Measurements from ENCODE around the gene PEA15.

The PEA15 gene

DNA sequence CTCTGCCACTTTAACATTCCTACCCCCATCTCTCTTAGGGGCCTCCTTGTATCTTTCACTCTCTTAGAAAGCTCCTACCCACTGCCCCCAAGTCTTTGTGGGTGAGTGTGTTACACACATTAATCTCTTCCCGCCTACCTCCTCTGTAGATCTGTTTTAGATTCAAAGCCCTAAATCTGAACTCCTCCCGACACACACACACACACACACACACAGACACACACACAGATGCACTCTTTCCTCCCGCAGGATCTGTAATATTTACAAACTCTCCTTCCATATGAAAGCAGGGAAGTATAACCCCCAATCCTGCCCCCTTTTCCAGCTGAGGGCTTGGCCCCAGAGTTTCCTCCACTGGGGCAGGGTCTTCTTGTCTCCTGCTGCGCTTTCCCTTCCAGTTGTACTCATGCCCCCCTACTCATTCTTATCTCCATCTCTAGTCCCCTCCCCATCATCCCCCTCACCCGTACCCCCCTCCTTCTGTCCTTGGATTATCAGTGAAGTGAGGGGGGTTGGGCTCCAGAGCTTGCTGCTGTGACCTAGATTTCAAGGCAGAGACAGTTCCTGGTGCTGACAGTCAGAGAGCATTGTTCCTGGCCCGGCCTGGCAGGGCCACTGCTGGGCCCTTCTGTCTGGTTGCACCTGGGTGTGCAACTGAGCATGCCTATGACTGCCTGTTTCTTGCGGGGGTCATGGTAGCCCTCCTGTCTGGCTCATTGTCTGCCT is 4.3 kb downstream of the PEA15 start:
- no peak for DNase-seq

DNA sequence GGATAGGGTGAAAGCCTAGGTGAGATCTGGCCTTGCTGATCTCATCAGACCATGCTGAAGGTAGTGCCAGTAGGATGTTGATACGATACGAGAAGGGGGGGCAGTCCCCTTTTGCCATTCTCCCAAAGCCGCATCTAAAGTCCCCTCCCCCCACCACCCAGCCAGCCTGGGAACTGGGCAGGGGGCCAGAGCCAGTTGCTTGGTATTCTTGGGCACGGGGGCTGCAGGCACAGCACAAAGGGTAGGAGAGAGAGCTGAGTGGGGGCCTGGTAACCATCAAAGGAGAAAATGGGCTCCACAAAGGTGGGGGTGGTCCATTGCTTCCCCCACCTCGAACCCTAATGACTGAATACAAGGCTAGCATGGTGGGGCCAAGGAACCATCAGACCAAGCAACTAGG is 5.4 kb downstream of the PEA15 start:
- no peak for DNase-seq

DNA sequence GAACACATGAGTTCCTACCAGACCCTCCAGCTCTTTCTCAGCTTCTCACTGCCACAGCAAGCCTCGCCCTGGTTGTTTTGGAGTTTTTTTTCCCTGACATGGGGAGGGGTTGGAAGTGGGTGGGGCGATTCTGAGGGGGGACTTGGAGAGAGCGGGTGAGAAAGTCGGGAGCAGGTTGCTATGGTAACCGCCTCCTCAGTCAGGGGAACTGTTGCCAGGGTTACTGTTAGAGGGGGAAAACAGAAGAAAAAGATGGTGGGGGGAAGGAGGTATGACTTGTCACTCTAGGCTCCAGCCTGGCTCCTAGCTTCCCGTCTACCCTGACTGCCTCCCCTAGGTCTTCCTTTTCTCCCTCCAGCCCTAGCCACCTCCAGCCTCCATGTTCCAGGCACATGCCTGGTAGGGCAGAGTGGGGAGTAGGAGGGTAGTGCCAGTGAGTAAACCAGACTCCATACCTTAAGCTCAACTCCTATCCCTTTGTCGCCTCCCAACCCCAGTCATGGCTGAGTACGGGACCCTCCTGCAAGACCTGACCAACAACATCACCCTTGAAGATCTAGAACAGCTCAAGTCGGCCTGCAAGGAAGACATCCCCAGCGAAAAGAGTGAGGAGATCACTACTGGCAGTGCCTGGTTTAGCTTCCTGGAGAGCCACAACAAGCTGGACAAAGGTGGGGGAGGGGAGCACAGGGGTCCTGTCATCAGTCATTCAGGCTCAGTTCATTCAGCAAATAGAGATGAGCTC is 6.0 kb downstream of the PEA15 start:
- DNase-seq: no peak

DNA sequence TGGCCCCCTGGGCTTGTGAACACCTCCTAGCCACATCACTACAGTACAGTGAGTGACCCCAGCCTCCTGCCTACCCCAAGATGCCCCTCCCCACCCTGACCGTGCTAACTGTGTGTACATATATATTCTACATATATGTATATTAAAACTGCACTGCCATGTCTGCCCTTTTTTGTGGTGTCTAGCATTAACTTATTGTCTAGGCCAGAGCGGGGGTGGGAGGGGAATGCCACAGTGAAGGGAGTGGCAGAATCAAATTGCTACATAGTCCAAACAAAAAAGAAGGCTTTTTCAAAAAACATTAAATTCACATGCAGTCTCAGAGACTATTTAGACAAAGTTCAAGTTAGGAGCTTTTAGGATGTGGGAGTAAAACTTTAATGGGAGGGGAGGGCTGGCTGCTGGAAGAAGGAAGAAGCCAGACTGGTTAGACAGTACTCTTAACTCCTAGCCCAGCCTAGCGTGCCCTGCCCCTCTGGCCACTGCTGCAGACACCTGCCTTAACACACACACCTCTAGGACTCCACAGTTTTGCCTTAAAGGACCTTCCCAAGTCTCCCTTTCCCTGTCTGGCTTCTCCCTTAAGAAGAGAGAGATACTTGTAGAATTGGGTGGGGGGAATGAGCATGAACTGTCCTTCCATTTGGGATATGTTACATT is 9.4 kb downstream of the PEA15 start:
- DNase-seq: no peak

DNA sequence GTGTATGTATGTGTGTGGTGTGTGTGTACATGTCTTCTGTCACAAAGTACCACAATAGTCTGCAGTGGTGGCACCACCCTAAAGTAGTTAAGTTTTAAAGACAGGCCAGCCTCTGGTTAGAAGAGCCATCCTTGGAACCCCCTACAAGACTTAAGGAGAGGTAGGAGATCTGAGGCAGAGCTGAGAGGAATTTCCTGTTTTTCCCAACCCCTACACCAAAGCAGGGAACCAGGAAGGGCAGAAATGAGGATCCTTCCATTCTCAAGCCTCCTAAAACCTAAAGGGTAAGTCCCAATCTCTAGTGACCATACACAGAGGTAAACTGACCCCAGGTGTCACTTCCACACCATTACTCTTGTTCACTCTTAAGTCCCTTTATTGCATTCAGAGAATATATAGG is 11.1 kb downstream of the PEA15 start:
- no peak for DNase-seq

DNA sequence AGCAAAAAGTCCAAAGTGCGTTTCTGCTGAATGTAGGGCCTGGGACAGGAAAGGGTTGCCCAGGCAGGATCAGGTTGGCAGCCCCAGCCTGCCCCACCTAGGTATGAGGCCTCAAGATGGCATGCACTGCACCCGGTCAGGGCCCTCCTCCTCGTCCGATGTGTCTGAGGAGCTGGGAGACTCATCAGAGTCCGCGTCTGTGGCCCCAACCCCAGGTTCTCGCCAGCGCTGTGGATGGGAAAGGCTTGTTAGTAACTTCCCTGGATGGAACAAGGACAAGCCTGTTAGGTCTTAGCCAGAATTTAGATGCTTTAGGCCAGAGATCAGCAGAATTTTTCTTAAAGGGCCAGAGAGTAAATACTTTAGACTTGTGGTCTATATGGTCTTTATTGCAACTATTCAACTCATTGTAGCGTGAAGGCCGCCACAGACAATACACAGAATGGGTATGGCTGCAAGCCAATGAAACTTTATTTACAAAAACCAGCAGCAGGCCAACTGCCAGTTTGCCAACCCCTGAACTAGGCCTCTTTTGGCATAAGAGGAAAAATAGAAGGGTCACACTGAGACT is 12.4 kb downstream of the PEA15 start:
- peak; percentile 45 to 78 for DNase-seq

DNA sequence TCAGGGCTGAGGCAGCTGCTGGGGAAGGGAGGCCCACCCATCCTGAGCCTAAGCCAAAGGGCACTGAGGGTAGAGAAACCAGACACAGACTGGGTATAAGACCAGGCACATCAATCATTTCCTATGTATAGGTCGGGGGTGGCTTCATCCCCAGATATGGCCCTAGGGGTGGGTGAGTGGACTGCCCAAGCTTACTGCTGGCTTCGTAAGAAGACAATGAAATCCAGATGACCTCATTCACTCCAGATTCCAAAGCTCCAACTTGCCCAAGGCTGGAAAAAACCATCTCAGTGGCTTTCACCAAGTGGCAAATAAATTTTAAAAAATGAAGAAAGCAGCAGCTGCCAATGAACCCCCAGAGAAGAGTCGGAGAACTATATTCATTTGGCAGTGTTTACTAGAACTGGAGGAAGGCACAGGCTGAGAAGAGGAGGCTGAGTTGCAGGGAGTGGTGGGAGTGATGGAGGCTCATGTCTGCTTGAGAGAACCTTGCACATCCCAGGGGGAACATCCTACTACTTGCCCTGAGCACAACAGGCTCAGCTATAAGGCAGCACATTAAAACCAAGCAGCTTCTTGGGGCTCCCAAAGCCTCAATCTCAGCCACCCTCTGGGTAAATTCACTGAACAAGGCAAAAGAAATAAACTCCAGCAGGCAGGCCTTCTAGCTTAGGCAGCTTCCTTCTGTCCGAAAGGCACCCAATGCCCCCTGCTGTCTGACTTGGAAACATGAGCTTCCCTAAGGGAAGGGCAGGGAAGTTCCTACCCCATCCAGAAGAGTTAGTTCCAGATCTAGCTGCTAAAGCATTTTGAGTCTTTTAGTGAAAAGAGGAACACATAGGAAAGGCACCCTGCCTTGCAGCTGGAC is 14.1 kb downstream of the PEA15 start:
- DNase-seq: peak in 1 of 2 experiments; percentile 11

DNA sequence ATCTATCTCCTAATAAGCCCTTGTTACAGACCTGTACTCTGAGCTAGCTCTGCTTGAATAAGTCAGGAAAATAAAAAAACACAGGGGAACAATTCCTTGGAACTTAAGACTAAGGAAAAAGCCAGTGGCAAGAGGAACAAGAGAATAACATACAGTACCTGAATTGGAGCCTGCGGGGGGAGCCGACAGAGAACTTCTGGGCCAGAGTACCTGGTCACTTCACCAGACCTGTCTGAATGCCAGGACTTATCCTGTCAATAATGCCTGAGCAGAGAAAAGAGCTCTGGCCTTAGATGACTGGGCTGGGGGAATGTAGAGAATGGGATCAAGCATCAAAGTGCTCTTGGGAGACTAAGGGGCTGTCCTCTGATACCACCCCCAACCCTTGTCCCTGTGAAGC is 15.1 kb downstream of the PEA15 start:
- DNase-seq: no peak

DNA sequence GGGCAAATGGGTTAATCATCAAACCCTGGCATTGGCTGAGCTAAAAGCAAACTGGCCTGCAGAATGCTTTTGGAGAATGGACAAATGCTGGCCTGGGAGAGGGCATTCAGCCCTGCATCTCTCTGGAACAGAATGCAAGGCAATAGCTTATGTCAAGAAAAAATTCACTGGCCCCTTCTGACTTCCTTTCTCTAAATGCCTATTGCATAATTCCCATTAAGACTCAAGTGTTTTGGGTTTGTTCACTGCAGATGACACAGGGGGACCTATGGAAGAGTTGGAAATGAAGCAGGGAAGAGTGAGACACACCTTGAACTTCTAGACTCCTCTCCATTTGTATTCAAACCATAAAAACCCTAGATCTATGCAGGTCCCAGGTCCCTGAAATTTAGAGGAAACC is 15.9 kb downstream of the PEA15 start:
- no peak for DNase-seq

DNA sequence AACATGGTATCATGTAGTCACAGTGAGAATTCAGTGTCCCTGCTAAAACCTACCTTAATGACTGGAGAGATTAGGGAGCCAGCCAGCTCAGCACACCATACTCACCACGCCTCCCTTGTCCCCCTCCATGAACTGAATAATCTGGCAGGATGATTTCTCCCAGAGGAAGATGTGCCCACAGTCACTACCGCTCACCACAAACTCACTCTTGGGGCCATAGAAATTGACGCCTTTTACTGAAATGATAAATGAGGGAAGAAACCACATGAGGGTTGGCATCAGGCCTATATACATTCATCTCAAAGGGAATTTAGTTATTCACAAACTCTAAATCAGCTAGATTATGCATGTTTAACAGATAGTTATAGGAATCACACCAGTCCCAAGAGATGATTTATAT is 17.4 kb downstream of the PEA15 start:
- no peak for DNase-seq

DNA sequence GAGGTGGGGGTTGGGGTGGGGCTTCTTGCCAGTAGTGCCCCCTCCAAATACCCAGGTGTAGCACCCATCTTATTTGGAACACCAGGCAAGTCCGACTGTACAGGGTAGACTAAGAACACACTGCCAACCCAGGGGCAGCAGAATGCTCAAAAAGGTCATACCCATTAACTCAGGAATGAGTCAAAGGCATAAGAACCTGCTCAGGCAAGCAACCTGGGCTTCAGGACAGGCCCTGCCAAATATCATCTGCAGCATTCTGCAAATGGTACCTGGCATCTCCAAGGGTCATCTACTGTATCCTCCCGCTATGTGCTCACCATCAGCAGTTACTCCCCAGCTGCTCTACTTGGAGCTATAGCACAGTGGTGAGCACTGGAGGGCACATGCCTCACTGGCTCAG is 19.4 kb downstream of the PEA15 start:
- DNase-seq: no peak

DNA sequence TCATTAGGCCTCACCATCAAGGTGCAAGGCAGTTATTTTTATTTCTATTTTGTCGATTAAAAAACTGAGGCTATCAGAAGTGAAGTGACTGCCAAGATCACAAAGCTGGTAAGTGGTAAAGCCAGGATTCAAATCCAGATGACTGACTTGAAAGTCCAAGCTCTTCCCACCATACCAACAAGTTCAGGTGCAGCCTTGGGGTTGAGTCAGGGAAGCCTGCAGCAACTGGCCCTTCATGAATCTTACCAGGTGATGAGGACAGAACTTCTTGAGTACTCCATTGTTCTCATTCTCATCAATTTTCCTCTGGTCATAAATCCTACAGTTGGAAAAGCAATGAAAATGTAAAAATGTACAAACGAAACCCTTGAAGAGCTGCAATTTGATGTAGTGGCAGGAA is 20.2 kb downstream of the PEA15 start:
- DNase-seq: no peak

DNA sequence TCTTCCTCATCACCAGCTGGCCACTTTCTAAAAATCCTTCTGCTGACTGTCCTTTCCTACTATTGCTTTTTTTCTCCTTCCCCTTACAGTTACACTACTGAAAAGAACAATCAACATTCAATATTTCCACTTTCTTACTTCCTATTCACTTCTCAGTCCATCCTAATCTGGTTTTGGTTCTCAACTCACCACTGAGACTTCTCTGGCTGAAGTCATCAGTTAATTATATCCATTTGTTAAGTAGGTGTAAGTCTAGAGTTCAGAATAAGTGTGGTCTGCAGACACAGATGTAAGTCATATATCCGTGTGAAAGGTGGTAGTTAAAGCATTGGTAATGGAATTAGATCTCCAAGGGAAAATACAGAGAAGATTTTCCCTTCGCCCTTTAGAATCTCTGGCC is 21.4 kb downstream of the PEA15 start:
- DNase-seq: no peak

DNA sequence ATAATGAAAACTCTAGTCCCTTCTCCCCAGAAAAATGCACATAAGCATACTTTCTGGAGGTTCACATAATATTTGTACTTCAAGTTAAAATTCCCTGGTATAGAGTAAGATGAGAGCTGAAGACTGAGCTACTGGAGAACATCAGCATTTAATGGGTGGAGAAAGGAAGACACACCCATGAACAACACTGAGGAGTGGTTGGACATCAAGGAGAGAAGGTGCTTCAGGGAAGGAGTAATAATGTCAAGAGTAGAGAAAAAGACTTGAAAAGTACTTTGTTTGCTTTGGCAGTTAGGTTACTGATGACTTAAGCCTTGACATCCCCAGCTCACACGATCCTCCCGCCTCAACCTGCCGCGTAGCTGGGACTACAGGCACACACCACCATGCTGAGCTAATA is 21.9 kb downstream of the PEA15 start:
- no peak for DNase-seq

DNA sequence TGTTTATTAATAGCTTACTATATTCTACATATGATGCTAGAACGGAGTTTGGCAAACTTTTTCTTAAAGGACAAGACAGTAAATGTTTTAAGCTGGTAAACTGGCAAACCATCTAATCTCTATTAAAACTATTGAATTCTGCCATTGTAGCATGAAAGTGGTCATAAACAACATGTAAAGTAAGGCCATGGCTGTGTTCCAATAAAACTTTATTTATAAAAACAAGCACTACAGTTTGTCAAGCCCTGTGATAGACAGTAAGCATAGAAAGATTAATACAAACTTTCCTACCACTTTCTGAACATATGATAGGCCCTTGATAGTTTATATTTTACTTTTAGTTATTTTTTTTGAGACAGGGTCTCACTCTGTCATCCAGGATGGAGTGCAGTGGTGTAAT is 22.4 kb downstream of the PEA15 start:
- no peak for DNase-seq

DNA sequence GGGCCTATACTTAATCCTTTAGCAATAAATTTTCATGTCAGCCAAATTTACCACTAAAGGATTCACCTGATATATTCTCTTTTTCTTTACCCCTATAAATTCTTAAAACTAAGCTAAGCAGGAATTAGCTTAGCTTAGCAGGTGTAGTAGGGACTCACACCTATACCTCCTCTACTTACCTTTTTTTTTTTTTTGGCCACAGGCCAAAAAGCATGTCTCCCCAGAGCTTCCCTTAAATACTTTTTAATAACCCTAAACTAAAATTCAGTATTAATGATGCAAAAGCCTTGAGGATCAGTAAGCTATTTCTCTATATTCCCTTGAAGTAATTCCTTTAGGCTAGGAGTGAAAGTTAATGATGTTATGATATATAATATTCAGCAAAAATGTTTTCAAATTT is 23.2 kb downstream of the PEA15 start:
- no peak for DNase-seq

DNA sequence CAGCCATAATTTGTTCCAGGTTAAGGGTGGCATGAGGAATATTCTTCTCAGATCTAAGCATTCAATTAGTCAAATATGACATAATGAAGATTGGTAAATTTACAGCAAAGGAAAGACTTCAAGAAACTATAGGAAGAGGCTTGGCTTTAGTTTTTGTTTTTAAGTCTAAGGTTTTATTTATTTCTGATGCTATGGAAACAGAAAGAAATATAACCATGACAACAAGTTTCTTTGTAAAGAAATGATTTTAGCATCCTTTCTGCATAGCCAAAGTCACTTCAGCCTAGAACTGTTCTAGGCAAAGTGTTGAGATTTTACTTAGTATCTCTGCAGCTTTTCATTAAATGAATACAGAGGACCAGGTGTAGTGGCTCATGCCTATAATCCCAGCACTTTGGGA is 27.7 kb downstream of the PEA15 start:
- DNase-seq: no peak

DNA sequence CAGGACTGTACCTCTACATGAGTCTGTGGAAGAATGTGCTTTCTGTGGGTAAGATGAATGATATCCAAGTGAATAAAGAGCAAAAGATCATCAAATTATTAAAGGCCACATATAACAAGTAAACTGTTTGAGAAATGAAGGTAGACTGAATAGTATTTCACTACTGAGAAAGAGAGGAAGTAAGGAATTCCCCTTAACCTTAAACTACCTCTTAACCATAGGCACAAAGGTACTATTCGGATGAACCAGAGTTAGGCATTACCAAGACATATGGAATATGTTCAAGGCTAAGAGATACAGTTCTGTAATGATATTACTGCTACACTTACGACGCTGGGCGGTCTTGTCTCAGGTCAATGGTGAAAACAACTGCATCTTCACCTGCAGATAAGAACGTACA is 31.6 kb downstream of the PEA15 start:
- no peak for DNase-seq

DNA sequence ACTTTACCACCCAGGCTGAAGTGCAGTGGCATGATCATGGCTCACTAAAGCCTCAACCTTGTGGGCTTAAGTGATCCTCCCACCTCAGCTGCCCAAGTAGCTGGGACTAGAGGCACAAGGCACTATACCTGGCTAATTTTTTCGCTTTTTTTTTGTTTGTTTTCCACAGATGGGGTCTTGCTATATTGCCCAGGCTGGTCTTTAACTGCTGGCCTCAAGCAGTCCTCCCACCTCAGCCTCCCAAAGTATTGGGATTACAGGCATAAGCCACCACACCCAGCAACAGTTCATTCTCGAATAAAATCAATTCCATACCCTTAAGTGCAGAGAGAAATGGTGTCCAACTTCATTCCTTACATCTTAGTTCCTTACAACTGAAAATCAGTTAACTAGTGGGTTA is 32.4 kb downstream of the PEA15 start:
- no peak for DNase-seq

DNA sequence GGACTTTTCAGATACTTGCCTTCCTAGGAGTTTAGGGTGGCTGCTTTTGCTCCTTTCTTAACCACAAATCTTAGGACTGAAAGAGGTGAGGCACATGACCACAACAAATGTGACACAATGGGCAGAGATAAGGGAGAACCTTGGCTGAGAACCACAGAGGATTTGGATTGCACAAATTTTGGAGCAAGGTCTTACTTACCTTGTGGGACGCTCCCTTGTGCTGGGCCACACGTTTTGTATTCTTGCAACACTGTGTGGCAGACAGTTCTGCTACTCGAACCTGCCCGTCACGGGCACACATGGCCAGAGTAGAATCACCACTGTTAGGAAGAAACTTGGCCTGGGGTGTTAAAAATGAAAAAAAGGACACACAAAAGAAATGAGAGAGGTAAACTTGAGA is 33.2 kb downstream of the PEA15 start:
- DNase-seq: no peak

DNA sequence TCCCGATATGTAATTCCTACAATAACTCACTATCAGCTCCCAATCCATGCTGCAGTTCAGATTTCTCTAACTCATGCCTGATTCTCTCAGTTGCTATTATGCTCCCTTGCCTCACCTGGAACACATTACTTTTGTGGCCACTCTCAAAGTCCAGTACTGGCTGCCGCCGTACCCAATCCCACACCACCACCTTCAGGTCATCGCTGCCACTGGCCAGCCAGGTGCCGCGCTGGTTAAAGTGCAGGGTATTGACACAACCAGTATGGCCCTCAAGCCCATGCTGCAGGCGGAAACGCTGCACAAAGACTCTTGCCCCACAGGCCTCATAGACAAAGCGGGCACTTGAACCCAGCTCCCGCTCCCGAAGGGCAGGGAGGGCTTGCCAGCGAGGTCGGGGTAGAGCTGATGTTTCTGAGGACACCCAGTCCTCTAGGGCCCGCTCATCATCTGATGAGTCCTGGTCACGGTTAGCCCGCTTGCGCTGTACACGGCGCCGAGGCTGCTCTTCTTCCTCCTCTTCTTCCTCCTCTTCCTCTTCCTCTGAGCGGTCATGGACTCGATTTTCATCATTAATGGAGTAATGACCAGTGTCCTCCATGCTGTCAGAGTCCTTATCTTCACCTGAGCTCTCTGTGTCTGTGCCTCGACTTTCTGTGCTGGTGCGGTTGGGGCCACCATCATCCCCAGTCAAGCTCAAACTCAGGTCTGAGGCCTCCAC is 34.6 kb downstream of the PEA15 start:
- DNase-seq: no peak

DNA sequence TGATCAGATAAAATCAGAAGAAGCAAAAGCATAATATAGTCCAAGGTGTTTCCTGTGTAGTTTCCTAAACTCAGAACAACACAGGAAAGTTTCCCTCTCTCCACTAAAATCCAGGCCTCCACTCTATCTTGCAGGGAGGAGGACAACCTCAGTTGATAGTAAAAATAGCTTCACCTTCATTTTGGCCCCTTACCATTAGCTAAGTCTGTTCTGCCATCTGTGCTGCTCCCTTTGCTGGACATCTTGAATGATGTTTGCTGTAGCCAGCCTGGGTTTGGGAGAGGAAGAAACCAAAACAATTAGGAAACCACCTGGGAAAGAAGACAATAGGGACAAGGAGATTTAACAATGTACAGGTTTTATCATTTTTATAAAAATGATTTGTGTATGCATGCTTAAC is 38.6 kb downstream of the PEA15 start:
- no peak for DNase-seq
